A673 (cell line): ENCODE measurements around the gene TRAF7. TPM values are rescaled to one million over a fixed set of nuclear protein-coding genes. Genes with fewer than 3 reads are reported as not detected.

ENCODE experiments used
- BruUV-seq: library from RNA; stranded (reverse); fragments of 400-500 nt; replicated peaks from 2 replicates; lab custom pipeline; 2021; lab: Mats Ljungman, UMichigan
- CTCF ChIA-PET: fragments of 300-600 bp; sonication (Branson Sonifier 250); formaldehyde crosslinking; loops from one replicate; lab custom pipeline; 2022; ENCODE audit warnings: antibody characterized with exemption; lab: Charles Lee
- POLR2A ChIA-PET: fragments of 300-600 bp; sonication (Branson Sonifier 250); formaldehyde crosslinking; loops from one replicate; lab custom pipeline; 2022; ENCODE audit warnings: antibody characterized with exemption; ENCODE audit not compliant: low non-redundant PET; lab: Charles Lee
- DNase-seq: peaks from one replicate; pipeline ENCODE4 v3.0.0-alpha.2; 2015; ENCODE audit warnings: low spot score
- H3K27ac ChIP-seq: fragments of 200-600 bp; sonication (generic); 2 replicates; pipeline ENCODE4 v1.5.1; 2016; ENCODE audit warnings: mixed run types, low read depth, mild to moderate bottlenecking, mixed read lengths, antibody characterized with exemption, low read length; ENCODE audit not compliant: poor library complexity, severe bottlenecking
- H3K27me3 ChIP-seq: fragments of 200-600 bp; sonication (generic); replicated peaks from 2 replicates; pipeline ENCODE4 v1.6.1; 2017; ENCODE audit warnings: mixed run types, low read depth, mild to moderate bottlenecking, mixed read lengths, antibody characterized with exemption, low read length; ENCODE audit not compliant: insufficient read depth, poor library complexity
- H3K36me3 ChIP-seq: fragments of 200-600 bp; sonication (generic); 2 replicates; pipeline ENCODE4 v1.6.1; 2016; ENCODE audit warnings: mixed run types, mild to moderate bottlenecking, mixed read lengths, antibody characterized with exemption, low read length; ENCODE audit not compliant: insufficient read depth, poor library complexity, severe bottlenecking
- H3K4me1 ChIP-seq: fragments of 200-600 bp; sonication (generic); 2 replicates; pipeline ENCODE4 v1.6.1; 2017; ENCODE audit warnings: mixed run types, mild to moderate bottlenecking, mixed read lengths, antibody characterized with exemption, low read length; ENCODE audit not compliant: insufficient read depth, poor library complexity, severe bottlenecking
- H3K4me3 ChIP-seq: fragments of 200-600 bp; sonication (generic); 2 replicates; pipeline ENCODE4 v1.5.1; 2016; ENCODE audit warnings: low read depth, mixed run types, mild to moderate bottlenecking, mixed read lengths, low read length; ENCODE audit not compliant: poor library complexity, severe bottlenecking
- H3K9me3 ChIP-seq: fragments of 200-600 bp; sonication (generic); 2 replicates; pipeline ENCODE4 v1.6.1; 2016; ENCODE audit warnings: mixed run types, low read depth, mild to moderate bottlenecking, mixed read lengths, antibody characterized with exemption, low read length; ENCODE audit not compliant: poor library complexity, severe bottlenecking
- EZH2 ChIP-seq: fragments of 200-600 bp; sonication (generic); IDR thresholded peaks from 2 replicates; pipeline ENCODE4 v1.6.1; 2017; ENCODE audit warnings: borderline replicate concordance, low read depth, mild to moderate bottlenecking, mixed read lengths, antibody characterized with exemption, low read length; ENCODE audit not compliant: poor library complexity, severe bottlenecking
- intact Hi-C: fragments of 100-400 bp; cut with micrococcal nuclease; formaldehyde crosslinking; loops from one replicate; pipeline ENCODE4 v1.10.0; 2022; ENCODE audit not compliant: unreplicated experiment
- microRNA-seq: library from miRNA; unstranded; fragments of <30 nt; microRNA quantifications from one replicate; pipeline ENCODE4 v1.2.0, GENCODE V29; 2021
- total RNA-seq: library from RNA; stranded (reverse); gene quantifications from 2 replicates; pipeline ENCODE4 v1.2.3, GENCODE V29; 2021
- TF ChIP-seq, protein P1 (sequence below): fragments of 300-800, 200-600 bp; sonication (generic); conservative IDR thresholded peaks from 2 replicates; pipeline ENCODE4 v1.5.1; 2017; ENCODE audit warnings: low read depth, mild to moderate bottlenecking, antibody characterized with exemption, low read length, moderate library complexity, mixed read lengths

TRAF7 gene
- total RNA-seq, 1 experiment from 2014 or later, result 96.7 TPM

DNA sequence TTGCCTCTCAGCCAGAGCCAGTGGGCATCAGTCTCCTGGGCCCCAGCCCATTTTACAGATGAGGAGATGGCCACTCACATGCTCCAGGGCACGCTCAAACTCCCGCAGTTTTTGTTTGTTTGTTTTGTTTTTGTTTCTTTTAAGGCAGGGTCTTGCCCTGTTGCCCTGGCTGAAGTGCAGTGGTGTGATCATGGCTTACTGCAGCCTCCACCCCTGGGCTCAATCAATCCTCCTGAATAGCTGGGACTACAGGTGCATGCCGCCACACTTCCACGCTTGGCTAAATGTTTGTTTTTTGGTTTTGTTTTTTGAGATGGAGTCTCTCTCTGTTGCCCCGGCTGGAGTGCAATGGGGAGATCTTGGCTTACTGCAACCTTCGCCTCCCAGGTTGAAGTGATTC lies 71.3 kb downstream of the TRAF7 start:
- no peak overlapping the region for H3K27ac ChIP-seq
- H3K4me1 ChIP-seq, result no peaks in the 10 kb centered on the region
- ChIA-PET CTCF (no interaction called here), POLR2A (no interaction called here)
- H3K36me3 ChIP-seq, result peaks cover 20% of the 10 kb centered on the region
- no peak for TF ChIP-seq EZH2
- TF ChIP-seq, protein P1, sequence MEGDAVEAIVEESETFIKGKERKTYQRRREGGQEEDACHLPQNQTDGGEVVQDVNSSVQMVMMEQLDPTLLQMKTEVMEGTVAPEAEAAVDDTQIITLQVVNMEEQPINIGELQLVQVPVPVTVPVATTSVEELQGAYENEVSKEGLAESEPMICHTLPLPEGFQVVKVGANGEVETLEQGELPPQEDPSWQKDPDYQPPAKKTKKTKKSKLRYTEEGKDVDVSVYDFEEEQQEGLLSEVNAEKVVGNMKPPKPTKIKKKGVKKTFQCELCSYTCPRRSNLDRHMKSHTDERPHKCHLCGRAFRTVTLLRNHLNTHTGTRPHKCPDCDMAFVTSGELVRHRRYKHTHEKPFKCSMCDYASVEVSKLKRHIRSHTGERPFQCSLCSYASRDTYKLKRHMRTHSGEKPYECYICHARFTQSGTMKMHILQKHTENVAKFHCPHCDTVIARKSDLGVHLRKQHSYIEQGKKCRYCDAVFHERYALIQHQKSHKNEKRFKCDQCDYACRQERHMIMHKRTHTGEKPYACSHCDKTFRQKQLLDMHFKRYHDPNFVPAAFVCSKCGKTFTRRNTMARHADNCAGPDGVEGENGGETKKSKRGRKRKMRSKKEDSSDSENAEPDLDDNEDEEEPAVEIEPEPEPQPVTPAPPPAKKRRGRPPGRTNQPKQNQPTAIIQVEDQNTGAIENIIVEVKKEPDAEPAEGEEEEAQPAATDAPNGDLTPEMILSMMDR, result no peak
- intact Hi-C loops, result no loop called here
- no TSS peak for BruUV-seq
- H3K27me3 ChIP-seq, result no peaks in the 10 kb centered on the region
- H3K4me3 ChIP-seq, result no peak overlapping the region
- H3K9me3 ChIP-seq, result no peaks in the 10 kb centered on the region
- no peak for DNase-seq

Small RNA genes within 50 kb of the gene (microRNA-seq; reads per million reads assigned to microRNA genes)
- gene MIR3180-5, result not detected
- gene MIR4516, result not detected
- not detected for gene MIR6511B1

Other genes with a start within 250 kb of the TRAF7 start
- not detected in 2 replicates for gene HS3ST6, start 237.4 kb upstream of the TRAF7 start, total RNA-seq
- 17.7 and 23.4 TPM in 2 replicates for gene MSRB1, start 212.6 kb upstream of the TRAF7 start, total RNA-seq
- not detected in 2 replicates for gene RPL3L, start 201.1 kb upstream of the TRAF7 start, total RNA-seq
- gene NDUFB10, start 196.2 kb upstream of the TRAF7 start, total RNA-seq, result 178 and 210 TPM in 2 replicates
- gene RPS2, start 191.0 kb upstream of the TRAF7 start, total RNA-seq, result 3,326 and 3,385 TPM in 2 replicates
- gene RNF151, start 188.9 kb upstream of the TRAF7 start, total RNA-seq, result not detected in 2 replicates
- 58.4 and 64.1 TPM in 2 replicates for gene TBL3, start 183.7 kb upstream of the TRAF7 start, total RNA-seq
- 0.90 and 1.2 TPM in 2 replicates for gene NOXO1, start 174.3 kb upstream of the TRAF7 start, total RNA-seq
- gene GFER, start 171.6 kb upstream of the TRAF7 start, total RNA-seq, result 26.2 and 27.4 TPM in 2 replicates
- 1.4 and 2.3 TPM in 2 replicates for gene SYNGR3, start 165.8 kb upstream of the TRAF7 start, total RNA-seq
- gene ZNF598, start 146.0 kb upstream of the TRAF7 start, total RNA-seq, result 68.0 and 75.8 TPM in 2 replicates
- gene NPW, start 136.0 kb upstream of the TRAF7 start, total RNA-seq, result 96.5 and 105 TPM in 2 replicates
- gene NHERF2, start 128.9 kb upstream of the TRAF7 start, total RNA-seq, result 19.5 and 26.4 TPM in 2 replicates
- 51.6 and 65.4 TPM in 2 replicates for gene NTHL1, start 107.9 kb upstream of the TRAF7 start, total RNA-seq
- 125 and 155 TPM in 2 replicates for gene TSC2, start 107.8 kb upstream of the TRAF7 start, total RNA-seq
- gene PKD1, start 19.9 kb upstream of the TRAF7 start, total RNA-seq, result 121 and 141 TPM in 2 replicates
- 0.49 and 1.7 TPM in 2 replicates for gene RAB26, start 7.2 kb upstream of the TRAF7 start, total RNA-seq
- gene CASKIN1, start 40.8 kb downstream of the TRAF7 start, total RNA-seq, result 1.1 and 3.8 TPM in 2 replicates
- 58.3 and 58.8 TPM in 2 replicates for gene MLST8, start 49.7 kb downstream of the TRAF7 start, total RNA-seq
- 16.0 and 18.6 TPM in 2 replicates for gene BRICD5, start 55.1 kb downstream of the TRAF7 start, total RNA-seq
- gene PGP, start 59.1 kb downstream of the TRAF7 start, total RNA-seq, result 26.5 TPM in 2 replicates
- 36.0 and 41.6 TPM in 2 replicates for gene E4F1, start 67.8 kb downstream of the TRAF7 start, total RNA-seq
- gene DNASE1L2, start 80.7 kb downstream of the TRAF7 start, total RNA-seq, result 2.7 and 3.1 TPM in 2 replicates
- gene ECI1, start 95.8 kb downstream of the TRAF7 start, total RNA-seq, result 55.3 and 83.6 TPM in 2 replicates
- 345 and 365 TPM in 2 replicates for gene RNPS1, start 112.3 kb downstream of the TRAF7 start, total RNA-seq
- 9.0 and 13.7 TPM in 2 replicates for gene ABCA3, start 184.9 kb downstream of the TRAF7 start, total RNA-seq